MM.1S (cell line): ENCODE measurements around the gene MRPL37.

Experiments used
- DNase-seq: peaks from one replicate; pipeline ENCODE4 v3.0.0-alpha.2; 2015
- H2AFZ ChIP-seq: fragments of 300-600 bp; sonication (generic); 2 replicates; pipeline ENCODE4 v1.6.0; 2016; ENCODE audit warnings: antibody characterized with exemption, low read length
- H3F3A ChIP-seq: fragments of 300-600 bp; sonication (generic); 2 replicates; pipeline ENCODE4 v1.6.1; 2016; ENCODE audit warnings: mild to moderate bottlenecking, antibody characterized with exemption, low read length, moderate library complexity, mixed read lengths; ENCODE audit not compliant: insufficient read depth
- H3K27ac ChIP-seq: fragments of 300-600 bp; sonication (generic); 2 replicates; pipeline ENCODE4 v1.5.1; 2016; ENCODE audit warnings: mild to moderate bottlenecking, low read length
- H3K27me3 ChIP-seq: fragments of 300-600 bp; sonication (generic); replicated peaks from 2 replicates; pipeline ENCODE4 v1.6.0; 2016; ENCODE audit warnings: low read length; ENCODE audit not compliant: insufficient read depth
- H3K36me3 ChIP-seq: fragments of 300-600 bp; sonication (generic); replicated peaks from 2 replicates; pipeline ENCODE4 v1.6.1; 2016; ENCODE audit warnings: mild to moderate bottlenecking, low read length, mixed read lengths; ENCODE audit not compliant: insufficient read depth
- H3K4me1 ChIP-seq: fragments of 300-600 bp; sonication (generic); 2 replicates; pipeline ENCODE4 v1.6.1; 2016; ENCODE audit warnings: low read length, mixed read lengths
- H3K4me2 ChIP-seq: fragments of 300-600 bp; sonication (generic); 2 replicates; pipeline ENCODE4 v1.6.0; 2016; ENCODE audit warnings: low read depth, low read length
- H3K4me3 ChIP-seq: fragments of 300-600 bp; sonication (generic); 2 replicates; pipeline ENCODE4 v1.5.1; 2016; ENCODE audit warnings: low read length, mixed read lengths
- H3K79me2 ChIP-seq: fragments of 300-600 bp; sonication (generic); 2 replicates; pipeline ENCODE4 v1.6.1; 2016; ENCODE audit warnings: mixed run types, low read length, mixed read lengths
- H3K9ac ChIP-seq: fragments of 300-600 bp; sonication (generic); 2 replicates; pipeline ENCODE4 v1.6.1; 2016; ENCODE audit warnings: low read length, mixed read lengths
- H3K9me2 ChIP-seq: fragments of 300-600 bp; sonication (generic); replicated peaks from 2 replicates; pipeline ENCODE4 v1.6.1; 2016; ENCODE audit warnings: mild to moderate bottlenecking, low read length, mixed read lengths; ENCODE audit not compliant: insufficient read depth
- H3K9me3 ChIP-seq: fragments of 300-600 bp; sonication (generic); replicated peaks from 2 replicates; pipeline ENCODE4 v1.6.1; 2016; ENCODE audit warnings: mild to moderate bottlenecking, low read length, mixed read lengths; ENCODE audit not compliant: insufficient read depth
- H4K20me1 ChIP-seq: fragments of 300-600 bp; sonication (generic); 2 replicates; pipeline ENCODE4 v1.6.1; 2016; ENCODE audit warnings: mild to moderate bottlenecking, low read length, moderate library complexity, mixed read lengths; ENCODE audit not compliant: insufficient read depth
- EZH2 ChIP-seq: fragments of 300-600 bp; sonication (generic); optimal IDR thresholded peaks from 2 replicates; pipeline ENCODE3; 2017; ENCODE audit warnings: low read depth, mild to moderate bottlenecking, antibody characterized with exemption, low read length, mixed read lengths
- EZH2phosphoT487 ChIP-seq: fragments of 300-600 bp; sonication (generic); IDR thresholded peaks from 2 replicates; pipeline ENCODE4 v1.6.1; 2018; ENCODE audit warnings: antibody characterized with exemption, low read length
- TF ChIP-seq, protein P1 (sequence below): fragments of 300-600 bp; sonication (generic); IDR thresholded peaks from 2 replicates; pipeline ENCODE4 v1.5.1; 2016; ENCODE audit warnings: antibody characterized with exemption, low read length, mixed read lengths

Gene MRPL37

DNA sequence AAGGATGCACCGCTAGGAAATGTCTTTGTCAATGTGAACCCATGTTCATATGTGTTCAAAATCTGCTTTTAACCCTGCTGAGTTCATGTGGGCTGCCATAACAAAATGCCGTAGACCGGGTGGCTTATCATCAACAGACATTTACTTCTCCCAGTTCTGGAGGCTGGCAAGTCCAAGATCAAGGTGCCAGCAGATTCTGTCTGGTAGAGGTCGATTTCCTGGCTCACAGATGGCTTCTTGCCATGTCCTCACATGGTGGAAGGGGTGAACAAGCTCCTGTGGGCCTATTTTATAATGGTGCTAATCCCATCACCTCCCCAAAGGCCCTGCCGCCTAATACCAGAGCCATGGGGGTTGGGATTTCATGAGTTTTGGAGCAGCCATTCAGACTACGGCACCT, 42.6 kb upstream of the MRPL37 start:
- Histone ChIP-seq H3F3A (no peaks in the 10 kb centered on the region), H3K9me2 (no peaks in the 10 kb centered on the region), H3K79me2 (no peaks in the 10 kb centered on the region), H3K4me2 (no peak overlapping the region), H3K9ac (no peak overlapping the region), H3K4me1 (no peaks in the 10 kb centered on the region), H3K36me3 (no peaks in the 10 kb centered on the region), H3K4me3 (no peak overlapping the region), H2AFZ (no peak overlapping the region), H3K9me3 (no peaks in the 10 kb centered on the region), H4K20me1 (no peaks in the 10 kb centered on the region), H3K27me3 (no peaks in the 10 kb centered on the region), H3K27ac (no peak overlapping the region)
- no peak for DNase-seq
- TF ChIP-seq EZH2phosphoT487 (no peak), EZH2 (no peak)
- TF ChIP-seq, protein P1, sequence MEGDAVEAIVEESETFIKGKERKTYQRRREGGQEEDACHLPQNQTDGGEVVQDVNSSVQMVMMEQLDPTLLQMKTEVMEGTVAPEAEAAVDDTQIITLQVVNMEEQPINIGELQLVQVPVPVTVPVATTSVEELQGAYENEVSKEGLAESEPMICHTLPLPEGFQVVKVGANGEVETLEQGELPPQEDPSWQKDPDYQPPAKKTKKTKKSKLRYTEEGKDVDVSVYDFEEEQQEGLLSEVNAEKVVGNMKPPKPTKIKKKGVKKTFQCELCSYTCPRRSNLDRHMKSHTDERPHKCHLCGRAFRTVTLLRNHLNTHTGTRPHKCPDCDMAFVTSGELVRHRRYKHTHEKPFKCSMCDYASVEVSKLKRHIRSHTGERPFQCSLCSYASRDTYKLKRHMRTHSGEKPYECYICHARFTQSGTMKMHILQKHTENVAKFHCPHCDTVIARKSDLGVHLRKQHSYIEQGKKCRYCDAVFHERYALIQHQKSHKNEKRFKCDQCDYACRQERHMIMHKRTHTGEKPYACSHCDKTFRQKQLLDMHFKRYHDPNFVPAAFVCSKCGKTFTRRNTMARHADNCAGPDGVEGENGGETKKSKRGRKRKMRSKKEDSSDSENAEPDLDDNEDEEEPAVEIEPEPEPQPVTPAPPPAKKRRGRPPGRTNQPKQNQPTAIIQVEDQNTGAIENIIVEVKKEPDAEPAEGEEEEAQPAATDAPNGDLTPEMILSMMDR, result no peak

DNA sequence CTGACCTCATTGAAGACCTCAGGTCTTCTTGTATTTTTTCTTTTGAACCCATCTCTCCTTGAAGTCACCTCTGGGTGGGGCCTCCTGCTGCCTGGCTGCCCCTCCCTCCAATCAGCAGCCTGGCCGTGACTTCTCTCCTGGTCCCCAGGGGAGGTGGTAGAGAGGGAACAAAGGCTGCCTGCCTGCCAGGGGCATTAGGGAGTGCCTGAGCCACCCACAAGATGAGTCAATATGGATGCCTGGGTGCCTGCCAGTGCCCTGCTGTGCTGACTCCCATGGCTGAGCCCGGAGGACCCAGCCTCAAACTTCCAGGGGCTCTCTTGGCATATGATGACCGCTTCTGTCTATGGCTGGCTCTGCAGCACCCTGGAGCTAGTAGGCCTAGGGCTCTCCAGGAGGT, 41.9 kb upstream of the MRPL37 start:
- H3K27ac ChIP-seq, result no peak overlapping the region
- H3K4me2 ChIP-seq, result no peak overlapping the region
- no peak for TF ChIP-seq EZH2phosphoT487
- no peak for TF ChIP-seq EZH2
- H3K9ac ChIP-seq, result no peak overlapping the region
- H3K79me2 ChIP-seq, result no peaks in the 10 kb centered on the region
- H2AFZ ChIP-seq, result no peak overlapping the region
- no peaks in the 10 kb centered on the region for H3K9me2 ChIP-seq
- H4K20me1 ChIP-seq, result no peaks in the 10 kb centered on the region
- no peaks in the 10 kb centered on the region for H3K27me3 ChIP-seq
- H3F3A ChIP-seq, result no peaks in the 10 kb centered on the region
- no peak overlapping the region for H3K4me3 ChIP-seq
- H3K36me3 ChIP-seq, result no peaks in the 10 kb centered on the region
- H3K4me1 ChIP-seq, result no peaks in the 10 kb centered on the region
- DNase-seq, result no peak
- H3K9me3 ChIP-seq, result no peaks in the 10 kb centered on the region

DNA sequence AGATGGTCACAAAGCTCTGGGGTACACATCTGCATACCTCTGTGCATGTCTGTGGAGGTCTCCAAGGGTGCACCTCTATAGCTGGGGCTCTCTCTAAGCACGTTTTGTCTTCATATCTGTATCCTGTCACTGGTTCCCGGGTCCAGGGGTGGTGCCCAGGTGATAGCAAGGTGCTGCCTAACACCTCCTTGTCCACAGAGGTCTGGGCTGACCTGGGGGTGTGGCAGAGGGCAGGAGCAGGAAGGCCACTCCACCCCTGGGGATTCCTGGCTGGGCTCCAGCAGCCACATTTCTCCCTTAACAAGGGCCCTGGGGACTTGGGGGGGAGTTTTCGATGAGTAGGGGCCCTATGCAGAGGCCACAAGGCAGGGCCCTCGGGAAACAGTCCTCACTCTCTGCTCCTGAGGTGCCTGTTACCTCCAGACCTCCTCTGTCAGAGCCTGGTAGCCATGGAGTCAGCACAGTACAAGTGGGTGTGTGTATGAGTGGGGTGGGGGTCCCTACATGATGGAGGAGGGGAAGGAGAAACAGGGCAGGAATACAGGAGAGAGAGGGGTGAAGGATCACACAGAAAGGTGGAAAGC, 40.1 kb upstream of the MRPL37 start:
- H3K4me2 ChIP-seq, result no peak overlapping the region
- TF ChIP-seq EZH2, result no peak

DNA sequence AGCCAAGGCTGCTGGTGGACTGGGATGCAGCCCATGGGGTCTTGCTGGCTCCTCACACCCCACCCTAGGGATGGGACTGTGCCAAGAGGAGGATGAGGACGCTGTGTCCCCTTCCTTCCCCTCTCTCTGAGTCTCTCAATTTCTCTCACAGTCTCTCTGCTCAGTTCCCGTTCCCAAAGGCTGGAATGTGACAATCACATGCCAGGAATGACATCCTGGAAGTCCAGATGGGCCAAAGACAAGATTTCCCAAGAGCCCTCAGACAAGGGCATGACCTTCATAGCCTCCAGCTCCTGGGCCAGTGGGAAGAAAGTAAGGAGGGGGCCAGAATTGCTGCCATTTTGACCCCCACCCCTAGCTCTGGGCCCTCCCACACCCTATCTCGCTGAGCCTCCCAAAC, 39.6 kb upstream of the MRPL37 start:
- Histone ChIP-seq H3K9me2 (no peaks in the 10 kb centered on the region), H3K27ac (no peak overlapping the region), H2AFZ (no peak overlapping the region), H3F3A (no peaks in the 10 kb centered on the region), H3K79me2 (no peaks in the 10 kb centered on the region), H3K4me1 (no peaks in the 10 kb centered on the region), H3K36me3 (no peaks in the 10 kb centered on the region), H4K20me1 (no peaks in the 10 kb centered on the region), H3K4me3 (no peak overlapping the region), H3K9me3 (no peaks in the 10 kb centered on the region), H3K9ac (no peak overlapping the region), H3K27me3 (no peaks in the 10 kb centered on the region), H3K4me2 (no peak overlapping the region)
- TF ChIP-seq EZH2phosphoT487 (no peak), EZH2 (no peak)
- TF ChIP-seq, protein P1, result no peak
- DNase-seq, result no peak

More for the DNA sequence above, 40.1 kb upstream of the MRPL37 start:
- no peak overlapping the region for H2AFZ ChIP-seq
- no peaks in the 10 kb centered on the region for H3K79me2 ChIP-seq
- no peak overlapping the region for H3K27ac ChIP-seq
- no peaks in the 10 kb centered on the region for H3K9me2 ChIP-seq
- no peaks in the 10 kb centered on the region for H4K20me1 ChIP-seq
- no peaks in the 10 kb centered on the region for H3K4me1 ChIP-seq
- H3F3A ChIP-seq, result no peaks in the 10 kb centered on the region
- H3K36me3 ChIP-seq, result no peaks in the 10 kb centered on the region
- no peaks in the 10 kb centered on the region for H3K9me3 ChIP-seq
- H3K27me3 ChIP-seq, result no peaks in the 10 kb centered on the region
- no peak overlapping the region for H3K9ac ChIP-seq
- DNase-seq, result no peak
- H3K4me3 ChIP-seq, result no peak overlapping the region
